H1 (cell line): ENCODE data around the gene NOP9. TPM values are rescaled to one million over a fixed set of nuclear protein-coding genes. Genes with fewer than 3 reads are reported as not detected.

Source experiments
- CTCF ChIA-PET: fragments of 300-600 bp; sonication (Branson Sonifier 250); formaldehyde crosslinking; loops from one replicate; lab custom pipeline; 2021; ENCODE audit not compliant: partially characterized antibody; lab: Charles Lee
- POLR2A ChIA-PET: fragments of 300-600 bp; sonication (Branson Sonifier 250); formaldehyde crosslinking; loops from one replicate; lab custom pipeline; 2021; ENCODE audit warnings: inconsistent platforms; ENCODE audit not compliant: partially characterized antibody; lab: Charles Lee
- DNase-seq, 2 experiments: peaks; one replicate each; pipeline versions ENCODE4 v3.0.0 to v3.0.0-alpha.2; 2010 to 2022; ENCODE audit warnings: low spot score in 2 of 2, low read depth in 1 of 2, mixed read lengths in 1 of 2
- FAIRE-seq: peaks from 2 replicates; lab custom pipeline; 2011; peaks lifted over from hg19 to GRCh38; lab: Jason Lieb, UNC
- H2AFZ ChIP-seq: 2 replicates; pipeline ENCODE4 v1.8.1; 2012; ENCODE audit warnings: low read length, inconsistent platforms
- H2AK5ac ChIP-seq: 2 replicates; pipeline ENCODE4 v1.6.1; 2013; ENCODE audit warnings: low read depth, low read length
- H2BK120ac ChIP-seq: replicated peaks from 2 replicates; pipeline ENCODE3; 2013; ENCODE audit warnings: low read depth, low read length, inconsistent platforms
- H2BK12ac ChIP-seq: 2 replicates; pipeline ENCODE4 v1.6.1; 2013; ENCODE audit warnings: low read depth, low read length
- H2BK15ac ChIP-seq: 2 replicates; pipeline ENCODE4 v1.6.1; 2013; ENCODE audit warnings: low read length
- H2BK20ac ChIP-seq: 2 replicates; pipeline ENCODE4 v1.6.1; 2013; ENCODE audit warnings: low read length
- H2BK5ac ChIP-seq: 2 replicates; pipeline ENCODE4 v1.6.1; 2013; ENCODE audit warnings: low read depth, low read length
- H3K14ac ChIP-seq: 2 replicates; pipeline ENCODE4 v1.6.1; 2013; ENCODE audit warnings: inconsistent platforms; ENCODE audit not compliant: insufficient read length
- H3K18ac ChIP-seq: 2 replicates; pipeline ENCODE4 v1.6.1; 2013; ENCODE audit warnings: low read length; ENCODE audit errors: extremely low read depth
- H3K23ac ChIP-seq: 2 replicates; pipeline ENCODE4 v1.6.1; 2013; ENCODE audit warnings: inconsistent platforms; ENCODE audit not compliant: insufficient read length
- H3K23me2 ChIP-seq: 2 replicates; pipeline ENCODE4 v1.6.1; 2013; ENCODE audit warnings: low read depth, low read length
- H3K27ac ChIP-seq: 2 replicates; pipeline ENCODE4 v1.6.1; 2011; ENCODE audit warnings: low read depth, low read length, inconsistent platforms
- H3K27me3 ChIP-seq, 4 experiments: replicated peaks in 1 of 4; 1 replicate in 1 of 4; 2 replicates in 3 of 4; pipeline versions ENCODE4 v1.6.1 to v1.8.1; 2011 to 2013; ENCODE audit warnings: low read length in 3 of 4, mild to moderate bottlenecking in 3 of 4, inconsistent platforms in 2 of 4, mixed read lengths in 2 of 4, moderate library complexity in 1 of 4; ENCODE audit not compliant: control insufficient read depth in 3 of 4, insufficient read depth in 3 of 4; ENCODE audit errors: extremely low read depth in 1 of 4
- H3K36me3 ChIP-seq, 4 experiments: 2 replicates each; pipeline versions ENCODE4 v1.6.1 to v1.8.1; 2011 to 2013; ENCODE audit warnings: mild to moderate bottlenecking in 4 of 4, low read length in 3 of 4, moderate library complexity in 2 of 4, control low read depth in 1 of 4, inconsistent platforms in 1 of 4; ENCODE audit not compliant: insufficient read depth in 4 of 4, control insufficient read depth in 2 of 4
- H3K4ac ChIP-seq: replicated peaks from 2 replicates; pipeline ENCODE3; 2013; ENCODE audit warnings: low read length, low read depth, mixed read lengths, inconsistent platforms; ENCODE audit not compliant: insufficient read length
- H3K4me1 ChIP-seq, 4 experiments: replicated peaks in 1 of 4; 1 replicate in 1 of 4; 2 replicates in 3 of 4; pipeline versions ENCODE4 v1.6.1 to v1.8.1; 2011 to 2013; ENCODE audit warnings: low read length in 3 of 4, inconsistent platforms in 2 of 4, mixed read lengths in 1 of 4; ENCODE audit not compliant: insufficient read depth in 4 of 4, control insufficient read depth in 3 of 4
- H3K4me2 ChIP-seq, 2 experiments: 2 replicates each; pipeline versions ENCODE4 v1.6.1 to v1.8.1; 2011 to 2013; ENCODE audit warnings: low read depth in 2 of 2, low read length in 2 of 2, control low read depth in 1 of 2, inconsistent platforms in 1 of 2, mild to moderate bottlenecking in 1 of 2; ENCODE audit not compliant: insufficient read depth in 1 of 2
- H3K4me3 ChIP-seq, 4 experiments: fragments of 200-600, 300-600 bp in 1 of 4; sonication (generic), shearing (Covaris generic), sonication (Bioruptor Twin) in 1 of 4; 2 replicates each; pipeline versions ENCODE4 v1.5.1 to v1.8.1; 2011 to 2016; ENCODE audit warnings: low read length in 4 of 4, low read depth in 3 of 4, control low read depth in 2 of 4, inconsistent platforms in 2 of 4, mild to moderate bottlenecking in 2 of 4, mixed read lengths in 1 of 4, moderate library complexity in 1 of 4; ENCODE audit not compliant: insufficient read depth in 2 of 4; ENCODE audit errors: extremely low read depth in 1 of 4
- H3K56ac ChIP-seq: replicated peaks from 2 replicates; pipeline ENCODE3; 2013; ENCODE audit warnings: low read depth, mild to moderate bottlenecking, mixed read lengths, low read length, inconsistent platforms; ENCODE audit not compliant: insufficient read length
- H3K79me1 ChIP-seq: 2 replicates; pipeline ENCODE4 v1.6.1; 2013; ENCODE audit warnings: low read depth, low read length, control low read depth
- H3K79me2 ChIP-seq, 2 experiments: 2 replicates each; pipeline versions ENCODE4 v1.6.1 to v1.8.1; 2012 to 2013; ENCODE audit warnings: low read length in 2 of 2, mild to moderate bottlenecking in 2 of 2, inconsistent platforms in 1 of 2; ENCODE audit not compliant: insufficient read depth in 2 of 2, control insufficient read depth in 1 of 2
- H3K9ac ChIP-seq, 4 experiments: replicated peaks in 1 of 4; 1 replicate in 1 of 4; 2 replicates in 3 of 4; pipeline versions ENCODE4 v1.6.1 to v1.8.1; 2011 to 2013; ENCODE audit warnings: low read depth in 3 of 4, low read length in 3 of 4, control low read depth in 2 of 4, mild to moderate bottlenecking in 2 of 4, moderate library complexity in 2 of 4, inconsistent platforms in 1 of 4; ENCODE audit errors: extremely low read depth in 1 of 4
- H3K9me3 ChIP-seq, 2 experiments: 2 replicates each; pipeline versions ENCODE4 v1.6.1 to v1.8.1; 2012 to 2013; ENCODE audit warnings: mild to moderate bottlenecking in 2 of 2, moderate library complexity in 2 of 2, control low read depth in 1 of 2, inconsistent platforms in 1 of 2, low read depth in 1 of 2, low read length in 1 of 2, mixed read lengths in 1 of 2; ENCODE audit not compliant: insufficient read depth in 2 of 2
- H4K20me1 ChIP-seq, 2 experiments: replicated peaks in 1 of 2; 2 replicates each; pipeline versions ENCODE3 to v1.8.1; 2011 to 2013; ENCODE audit warnings: inconsistent platforms in 2 of 2, low read length in 2 of 2, mild to moderate bottlenecking in 1 of 2; ENCODE audit not compliant: insufficient read depth in 2 of 2, control insufficient read depth in 1 of 2
- H4K5ac ChIP-seq: 2 replicates; pipeline ENCODE4 v1.6.1; 2013; ENCODE audit warnings: low read length, low read depth, mixed read lengths, inconsistent platforms; ENCODE audit not compliant: insufficient read length
- H4K8ac ChIP-seq: 2 replicates; pipeline ENCODE4 v1.8.0; 2013; ENCODE audit warnings: mild to moderate bottlenecking, moderate library complexity, low read length, inconsistent platforms; ENCODE audit not compliant: insufficient read depth; ENCODE audit errors: extremely low read depth
- H4K91ac ChIP-seq: replicated peaks from 2 replicates; pipeline ENCODE3; 2013; ENCODE audit warnings: low read length, mixed read lengths, inconsistent platforms; ENCODE audit not compliant: insufficient read length
- ATF2 ChIP-seq: IDR thresholded peaks from 2 replicates; pipeline ENCODE4 v1.6.1; 2012; ENCODE audit warnings: low read length, inconsistent platforms
- CBX8 ChIP-seq: fragments of 300-800, 300-1000 bp; sonication (generic); IDR thresholded peaks from 2 replicates; pipeline ENCODE4 v1.7.1; 2016; ENCODE audit warnings: low read depth, low read length, borderline replicate concordance
- EP300 ChIP-seq, 2 experiments: IDR thresholded peaks; 1 replicate in 1 of 2; 2 replicates in 1 of 2; pipeline ENCODE4 v1.6.1; 2011 to 2012; ENCODE audit warnings: low read depth in 2 of 2, low read length in 2 of 2, mild to moderate bottlenecking in 2 of 2, borderline replicate concordance in 1 of 2, inconsistent platforms in 1 of 2, moderate library complexity in 1 of 2
- EZH2 ChIP-seq: fragments of 200-600 bp; sonication (generic); IDR thresholded peaks from 2 replicates; pipeline ENCODE4 v1.7.1; 2012; ENCODE audit warnings: low read depth, mild to moderate bottlenecking, moderate library complexity, low read length, inconsistent platforms; ENCODE audit not compliant: severe bottlenecking
- KDM1A ChIP-seq: fragments of 200-600, 300-600 bp; sonication (generic); IDR thresholded peaks from 2 replicates; pipeline ENCODE4 v1.7.1; 2016; ENCODE audit warnings: mild to moderate bottlenecking, low read length, borderline replicate concordance
- KDM4A ChIP-seq: IDR thresholded peaks from one replicate; pipeline ENCODE4 v1.7.1; 2012; ENCODE audit warnings: low read depth, mild to moderate bottlenecking, moderate library complexity, low read length, inconsistent platforms; ENCODE audit not compliant: severe bottlenecking
- POLR2A ChIP-seq, 2 experiments: IDR thresholded peaks; 1 replicate in 1 of 2; 2 replicates in 1 of 2; pipeline ENCODE4 v1.6.1; 2011; ENCODE audit warnings: low read depth in 2 of 2, low read length in 2 of 2, mild to moderate bottlenecking in 2 of 2; ENCODE audit errors: control extremely low read depth in 1 of 2
- SP4 ChIP-seq: IDR thresholded peaks from 2 replicates; pipeline ENCODE4 v1.6.1; 2012; ENCODE audit warnings: low read length, inconsistent platforms
- TAF1 ChIP-seq: IDR thresholded peaks from 2 replicates; pipeline ENCODE4 v1.6.1; 2011; ENCODE audit warnings: mild to moderate bottlenecking, low read depth, low read length
- TEAD4 ChIP-seq: IDR thresholded peaks from 2 replicates; pipeline ENCODE4 v1.6.1; 2012; ENCODE audit warnings: low read depth, low read length, inconsistent platforms, mixed read lengths
- USF2 ChIP-seq: IDR thresholded peaks from 2 replicates; pipeline ENCODE4 v1.6.1; 2011; ENCODE audit warnings: low read length, improper control_type of control experiment
- WGBS, 2 experiments: shearing (Covaris generic) in 1 of 2; methylation state at CpG; one replicate each; pipeline versions ENCODE4 v1.1.6 to v1.1.7; 2013 to 2015; ENCODE audit warnings: low lambda C conversion rate in 2 of 2, mixed read lengths in 2 of 2, inconsistent platforms in 1 of 2, low coverage in 1 of 2, missing lambda C conversion rate in 1 of 2; ENCODE audit not compliant: insufficient replicate concordance in 2 of 2, insufficient coverage in 1 of 2, insufficient read length in 1 of 2; ENCODE audit errors: extremely low coverage in 1 of 2, missing lambda C conversion rate in 1 of 2; 5-methylcytosine and 5-hydroxymethylcytosine counted together
- polyA plus RNA-seq, 7 experiments: library from polyadenylated mRNA; depleted of rRNA in 3 of 7; stranded (reverse) in 5 of 7; unstranded in 2 of 7; fragments of >200 nt in 5 of 7; fragments of 200-250 nt in 2 of 7; gene quantifications; 1 replicate in 5 of 7; 2 replicates in 1 of 7; 4 replicates in 1 of 7; pipeline versions ENCODE4 v1.2.1 to v1.2.3, GENCODE V29; 2011 to 2013; ENCODE audit warnings: missing spikeins in 2 of 7, mixed read lengths in 2 of 7
- total RNA-seq: library from RNA; stranded (reverse); fragmentation: NEBNext Ultra II Directional; extraction: Animal tissue kit (Norgen Biotek cat#: 25700); gene quantifications from 2 replicates; pipeline ENCODE4 v1.2.1, GENCODE V29; 2021

NOP9 gene
- total and polyA plus RNA-seq, 2 of the 8 experiments (the other 6 are each of a cell fraction or from before 2014, with no cell fraction given): 17.8 to 34.8 TPM

- CTCF ChIA-PET: interaction anchor here (1.0 to 15.8 kb wide), 4 partner anchors 8 to 41 kb away, joined by 3 to 173 read pairs (median 5); partner anchors contain the start of gene ADCY4
- peaks cover 29 to 42% (median 38%) of the 10 kb centered on the region in 4 experiments for H3K36me3 ChIP-seq
- 95% methylated on average over 11 of the region's 11 CpGs; no CpG with 5 or more reads in 1 of the 2 experiments for WGBS, 2 experiments
- TF ChIP-seq KDM4A: no peak
- TF ChIP-seq ATF2: no peak
- TF ChIP-seq TAF1: no peak
- no peak for TF ChIP-seq KDM1A
- no peak for TF ChIP-seq EP300 (IDR thresholded peaks at IDR 0.05; ENCODE audit: borderline replicate concordance in 1 of 2, low read depth in 2 of 2, low read length in 2 of 2)
- no peak for TF ChIP-seq EZH2
- no peak for TF ChIP-seq TEAD4
- no peak for TF ChIP-seq POLR2A (IDR thresholded peaks at IDR 0.05; ENCODE audit: control extremely low read depth in 1 of 2, low read depth in 2 of 2, low read length in 2 of 2)
- no peak for TF ChIP-seq CBX8
- no peak for TF ChIP-seq USF2
- no peak for TF ChIP-seq SP4
Measured at GRCh38 chr14:24304019-24304387, 4.4 kb downstream of the NOP9 start.

More at GRCh38 chr14:24304019-24304387, 4.4 kb downstream of the NOP9 start:
- H4K8ac ChIP-seq: no peak overlapping the region
- DNase-seq (no peak), FAIRE-seq (no peak)
- no peak overlapping the region for H3K27ac ChIP-seq
- peaks cover 0 to 4% of the 10 kb centered on the region in 2 experiments for H4K20me1 ChIP-seq
- peaks cover 4 to 13% of the 10 kb centered on the region in 2 experiments; a peak in 2 of 4 replicates for H3K79me2 ChIP-seq
- peaks cover 6% of the 10 kb centered on the region for H3K23me2 ChIP-seq
- H2BK5ac ChIP-seq: no peak overlapping the region
- no peak overlapping the region for H2AK5ac ChIP-seq
- no peak overlapping the region for H3K4me3 ChIP-seq
- no peak overlapping the region for H3K23ac ChIP-seq
- H3K9me3 ChIP-seq: no peaks in the 10 kb centered on the region; a peak in 1 of 4 replicates
- no peak overlapping the region for H2BK120ac ChIP-seq
- H2BK15ac ChIP-seq: no peak overlapping the region
- peaks cover 0 to 4% (median 1%) of the 10 kb centered on the region in 4 experiments; a peak in 4 of 7 replicates for H3K4me1 ChIP-seq
- no peak overlapping the region for H3K4ac ChIP-seq
- no peak overlapping the region for H3K14ac ChIP-seq
- H3K56ac ChIP-seq: no peak overlapping the region
- no peak overlapping the region for H3K4me2 ChIP-seq
- no peak overlapping the region for H3K18ac ChIP-seq
- H3K9ac ChIP-seq: no peak overlapping the region
- H4K5ac ChIP-seq: no peak overlapping the region
- no peak overlapping the region for H4K91ac ChIP-seq
- POLR2A ChIA-PET: interaction anchor here (1.1 to 1.5 kb wide), 2 partner anchors 10 to 57 kb away, joined by 3 to 5 read pairs; no protein-coding TSS in a partner anchor
- no peak overlapping the region for H2BK12ac ChIP-seq
- no peak overlapping the region for H2BK20ac ChIP-seq
- no peak overlapping the region for H2AFZ ChIP-seq
- H3K27me3 ChIP-seq: no peaks in the 10 kb centered on the region
- H3K79me1 ChIP-seq: peaks cover 5% of the 10 kb centered on the region; the same call in 1 of the 2 replicates
